GM19452 (cell line): ENCODE data around the gene PCGF1.
A peak's percentile ranks its signal among the peaks of the same experiment; 100 is the strongest.
"Not testable (repeated sequence)": the region's sequence is repeated elsewhere in the genome, so short reads cannot be mapped to it uniquely, and the experiment has no call there.

Source experiments
- ATAC-seq: cut with Tn5 transposase; IDR thresholded peaks from one replicate; pipeline ENCODE4 v1.9.1; 2021; ENCODE audit not compliant: unreplicated experiment

The PCGF1 gene

GRCh38 chr2:74474481-74474880 is 33.0 kb downstream of the PCGF1 start:
- no peak for ATAC-seq

DNA sequence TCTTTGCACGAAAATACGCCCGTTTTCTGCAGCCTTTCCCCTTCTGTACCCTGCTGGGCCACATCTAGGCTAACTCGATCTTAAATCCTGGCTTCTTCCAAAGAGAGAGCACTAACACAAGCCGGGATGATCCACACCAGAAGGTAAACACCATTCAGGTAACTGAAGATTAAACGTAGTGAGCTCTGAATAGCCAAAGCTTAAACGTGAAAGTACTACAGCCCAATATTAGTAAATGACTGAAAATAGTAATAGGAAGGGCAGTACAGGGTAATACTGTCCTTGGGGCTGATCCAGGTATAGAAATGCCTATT is 34.6 kb downstream of the PCGF1 start:
- ATAC-seq, result no peak

DNA sequence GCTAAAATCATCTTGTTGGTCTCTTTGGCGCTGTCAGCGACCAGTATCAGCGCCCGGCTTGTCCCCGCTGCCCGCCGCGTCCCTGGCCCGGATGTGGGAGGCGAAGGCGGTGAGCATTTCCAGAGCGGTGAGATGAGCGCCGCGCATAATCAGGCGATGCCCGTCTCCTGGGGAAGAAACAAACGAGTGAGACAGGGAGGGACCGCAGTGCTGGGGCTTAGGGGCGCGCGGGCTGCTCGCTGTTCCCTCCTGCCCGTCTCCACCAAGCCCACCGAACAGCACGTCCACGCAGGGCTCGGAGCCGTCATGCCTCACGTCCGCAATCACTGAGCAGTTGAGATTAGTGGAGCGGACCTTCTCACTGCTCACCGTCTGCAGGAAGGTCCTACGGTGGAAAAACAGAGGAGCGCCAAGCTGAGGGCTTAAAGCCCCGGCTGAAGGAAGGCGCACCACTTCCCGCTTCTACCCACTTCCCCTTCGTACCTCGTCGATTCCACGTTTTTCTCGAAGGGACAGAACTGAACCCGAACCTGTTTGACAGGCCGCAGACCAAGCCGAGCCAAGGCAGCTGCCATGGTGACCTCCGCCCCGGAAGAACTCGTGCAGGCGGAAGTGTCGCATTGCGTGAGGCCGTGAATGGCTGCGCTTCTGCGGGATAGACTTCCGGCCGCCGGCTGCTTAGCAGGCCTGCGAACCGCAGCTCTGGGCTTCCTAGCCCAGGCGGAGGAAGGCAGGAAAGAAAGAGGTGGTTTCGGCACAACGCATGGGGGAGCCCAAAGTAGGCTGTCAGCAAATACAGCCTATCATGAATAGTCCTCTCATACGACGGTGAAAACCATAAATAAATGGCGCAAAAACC is 35.2 kb downstream of the PCGF1 start, which contains the start of gene MRPL53:
TSS of gene MRPL53 (minus strand) at position 595 of the 859 bp plus-strand sequence. CDS start at position 575, 20 bp downstream.
- peak; percentile 82 for ATAC-seq

DNA sequence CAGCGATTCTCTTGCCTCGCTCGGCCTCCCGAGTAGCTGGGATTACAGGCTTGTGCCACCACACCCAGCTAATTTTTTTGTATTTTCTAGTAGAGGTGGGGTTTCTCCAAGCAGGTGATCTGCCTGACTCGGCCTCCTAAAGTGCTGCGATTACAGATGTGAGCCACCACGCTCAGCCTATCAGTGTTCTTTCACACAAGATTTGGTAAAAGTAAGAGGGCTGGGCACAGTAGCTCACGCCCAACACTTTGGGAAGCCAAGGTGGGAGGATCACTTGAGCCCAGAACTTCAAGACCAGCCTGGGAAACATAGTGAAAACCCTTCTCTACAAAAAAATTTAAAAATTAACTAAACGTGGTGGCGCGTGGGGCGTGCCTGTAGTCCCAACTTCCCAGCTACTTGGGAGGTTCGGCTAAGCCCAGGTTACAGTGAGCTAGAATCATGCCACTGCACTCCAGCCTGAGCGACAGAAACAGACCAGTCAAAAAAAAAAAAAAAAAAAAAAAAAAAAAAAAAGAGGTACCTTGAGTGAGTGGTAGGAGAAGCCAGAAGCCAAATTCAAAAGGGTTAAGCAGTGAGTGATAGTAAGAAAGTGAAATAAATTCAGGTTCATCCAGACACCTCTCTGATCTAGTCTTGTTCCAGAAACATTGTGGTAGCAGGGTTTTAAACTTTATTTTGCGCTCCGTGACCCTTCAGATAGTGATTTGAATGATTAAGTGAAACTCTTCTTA is 36.0 kb downstream of the PCGF1 start:
- no peak for ATAC-seq

DNA sequence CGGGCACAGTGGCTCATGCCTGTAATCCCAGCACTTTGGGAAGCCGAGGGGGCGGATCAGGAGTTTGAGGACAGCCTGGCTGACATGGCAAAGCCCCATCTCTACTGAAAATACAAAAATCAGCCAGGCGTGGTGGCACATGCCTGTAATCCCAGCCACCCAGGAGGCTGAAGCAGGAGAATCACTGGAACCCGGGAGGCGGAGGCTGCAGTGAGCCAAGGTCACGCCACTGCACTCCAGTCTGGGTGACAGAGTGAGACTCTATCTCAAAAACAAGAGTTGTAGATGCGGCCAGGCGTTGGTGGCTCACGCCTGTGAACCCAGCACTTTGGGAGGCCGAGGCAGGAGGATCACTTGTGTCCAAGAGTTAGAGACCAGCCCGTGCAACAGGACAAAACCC is 36.8 kb downstream of the PCGF1 start:
- ATAC-seq, result not testable (repeated sequence)

GRCh38 chr2:74464406-74464805 is 43.1 kb downstream of the PCGF1 start:
- no peak for ATAC-seq

DNA sequence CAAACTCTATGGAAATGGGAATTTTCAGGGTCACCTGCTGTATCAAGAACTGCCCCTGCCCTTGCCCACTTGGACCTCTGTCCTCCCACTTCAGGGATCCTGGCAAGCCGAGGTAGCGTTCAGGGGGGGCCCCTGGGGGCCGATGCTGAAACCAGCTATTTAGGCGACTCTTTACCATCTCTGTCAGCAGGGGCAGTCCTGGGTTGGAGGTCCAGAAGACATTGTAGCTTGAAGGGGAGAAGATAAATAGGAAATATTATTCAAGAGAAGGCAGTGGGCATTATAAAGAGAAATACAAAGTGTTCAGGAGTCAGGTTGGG is 44.7 kb downstream of the PCGF1 start:
- no peak for ATAC-seq

DNA sequence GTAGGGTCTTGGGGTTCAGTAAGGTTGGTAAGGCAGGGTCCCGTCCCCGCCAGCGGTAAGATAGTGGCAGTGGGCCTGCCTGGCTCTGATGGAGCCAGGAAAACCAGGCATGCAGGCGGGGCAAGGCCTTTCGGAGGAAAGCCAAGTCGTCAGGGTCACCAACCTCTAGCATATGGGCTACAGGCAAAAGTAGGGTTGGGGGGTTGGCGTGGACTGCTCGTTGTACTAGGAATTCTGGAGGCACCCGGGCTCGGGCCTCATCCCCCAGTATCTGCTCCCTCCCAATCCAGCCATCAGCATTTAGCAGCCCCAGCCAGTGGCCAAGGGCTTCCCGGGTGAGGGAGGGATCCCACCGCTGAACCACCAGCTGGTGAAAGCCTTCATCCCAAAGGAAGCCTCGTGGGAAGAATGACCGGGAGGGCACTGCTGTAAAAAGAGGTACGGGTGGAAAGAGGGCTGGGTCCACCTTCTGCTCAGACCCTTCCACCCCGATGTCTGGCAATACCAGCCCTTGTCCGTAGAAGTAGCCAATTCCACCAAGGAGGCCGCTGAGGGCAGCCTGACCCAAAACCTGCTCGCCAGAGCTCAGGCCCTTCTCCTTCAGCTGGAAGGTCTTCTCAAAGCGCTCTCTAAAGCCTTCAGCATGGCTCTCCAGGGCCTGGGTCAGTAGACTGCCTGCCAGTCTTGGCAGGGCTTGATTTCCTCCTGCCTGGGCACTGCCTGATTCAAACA is 45.3 kb downstream of the PCGF1 start:
- ATAC-seq, result no peak

DNA sequence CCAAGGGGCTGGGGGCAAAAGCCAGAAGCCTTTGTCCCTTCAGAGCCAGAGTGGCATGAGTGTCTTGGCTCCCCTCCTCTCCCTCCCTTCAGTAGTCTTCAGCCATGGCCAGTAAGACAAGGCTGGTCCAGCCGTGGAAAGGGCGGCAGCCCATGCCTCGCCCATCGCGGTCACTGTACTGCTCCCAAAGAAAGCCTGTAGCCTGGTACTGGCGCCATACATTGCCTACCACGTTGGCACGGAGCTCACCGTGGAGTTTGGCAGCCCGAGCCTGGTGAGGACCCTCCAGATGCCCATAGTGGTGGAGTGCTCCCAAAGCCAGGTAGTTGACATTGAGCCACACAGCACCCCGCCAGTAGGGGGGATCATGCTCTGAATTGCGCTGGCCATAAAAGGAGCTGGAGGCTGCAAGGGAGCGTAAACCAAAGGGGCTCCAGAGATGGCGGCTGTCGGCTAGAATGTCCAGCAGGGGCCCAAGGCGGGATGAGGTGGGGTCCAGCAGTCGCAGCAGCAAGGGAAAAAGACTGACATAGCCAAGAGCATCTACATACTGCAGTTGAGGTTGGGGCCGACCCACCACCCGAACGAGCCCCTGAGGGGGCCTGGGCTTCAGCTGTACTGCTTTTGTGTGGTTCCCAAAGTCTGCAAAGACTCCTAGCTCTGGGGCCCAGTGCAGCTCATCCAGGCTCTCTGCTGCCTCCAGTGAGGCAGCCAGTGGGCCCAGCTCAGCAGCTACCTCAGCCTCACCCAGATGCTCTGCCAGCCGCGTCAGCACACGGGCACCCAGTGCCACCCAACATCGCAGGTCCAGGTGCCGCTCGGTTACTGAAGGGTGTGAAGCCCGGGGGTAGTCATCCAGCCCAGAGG is 46.1 kb downstream of the PCGF1 start:
- no peak for ATAC-seq

DNA sequence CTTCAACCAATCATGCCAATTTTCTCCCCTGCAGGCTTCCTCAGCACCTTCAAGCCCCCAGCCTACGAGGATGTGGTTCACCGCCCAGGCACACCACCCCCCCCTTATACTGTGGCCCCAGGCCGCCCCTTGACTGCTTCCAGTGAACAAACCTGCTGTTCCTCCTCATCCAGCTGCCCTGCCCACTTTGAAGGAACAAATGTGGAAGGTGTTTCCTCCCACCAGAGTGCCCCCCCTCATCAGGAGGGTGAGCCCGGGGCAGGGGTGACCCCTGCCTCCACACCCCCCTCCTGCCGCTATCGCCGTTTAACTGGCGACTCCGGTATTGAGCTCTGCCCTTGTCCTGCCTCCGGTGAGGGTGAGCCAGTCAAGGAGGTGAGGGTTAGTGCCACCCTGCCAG is 47.3 kb downstream of the PCGF1 start:
- ATAC-seq, result not testable (repeated sequence)

GRCh38 chr2:74459503-74460118 is 47.9 kb downstream of the PCGF1 start:
- not testable (repeated sequence) for ATAC-seq

DNA sequence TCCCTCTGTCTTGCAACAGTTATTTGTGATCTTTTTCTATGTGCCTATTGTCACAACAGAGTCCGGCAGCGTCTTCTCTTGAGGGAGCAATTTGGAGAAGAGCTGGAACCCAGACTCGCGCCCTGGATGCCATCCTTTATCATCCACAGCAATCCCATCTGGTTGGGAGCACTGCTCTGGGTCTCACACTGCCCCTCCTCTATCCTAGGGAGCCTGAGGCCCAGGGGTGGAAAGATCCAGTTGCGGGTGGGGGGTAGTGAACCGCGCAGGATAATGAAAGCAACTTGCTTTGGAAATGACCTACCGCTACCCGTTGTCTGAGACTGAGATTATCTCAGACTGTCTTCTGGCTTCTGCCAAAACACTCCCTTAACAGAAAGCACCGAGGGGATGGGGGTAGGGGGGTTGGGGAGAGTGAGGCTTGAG is 48.5 kb downstream of the PCGF1 start:
- ATAC-seq, result no peak

DNA sequence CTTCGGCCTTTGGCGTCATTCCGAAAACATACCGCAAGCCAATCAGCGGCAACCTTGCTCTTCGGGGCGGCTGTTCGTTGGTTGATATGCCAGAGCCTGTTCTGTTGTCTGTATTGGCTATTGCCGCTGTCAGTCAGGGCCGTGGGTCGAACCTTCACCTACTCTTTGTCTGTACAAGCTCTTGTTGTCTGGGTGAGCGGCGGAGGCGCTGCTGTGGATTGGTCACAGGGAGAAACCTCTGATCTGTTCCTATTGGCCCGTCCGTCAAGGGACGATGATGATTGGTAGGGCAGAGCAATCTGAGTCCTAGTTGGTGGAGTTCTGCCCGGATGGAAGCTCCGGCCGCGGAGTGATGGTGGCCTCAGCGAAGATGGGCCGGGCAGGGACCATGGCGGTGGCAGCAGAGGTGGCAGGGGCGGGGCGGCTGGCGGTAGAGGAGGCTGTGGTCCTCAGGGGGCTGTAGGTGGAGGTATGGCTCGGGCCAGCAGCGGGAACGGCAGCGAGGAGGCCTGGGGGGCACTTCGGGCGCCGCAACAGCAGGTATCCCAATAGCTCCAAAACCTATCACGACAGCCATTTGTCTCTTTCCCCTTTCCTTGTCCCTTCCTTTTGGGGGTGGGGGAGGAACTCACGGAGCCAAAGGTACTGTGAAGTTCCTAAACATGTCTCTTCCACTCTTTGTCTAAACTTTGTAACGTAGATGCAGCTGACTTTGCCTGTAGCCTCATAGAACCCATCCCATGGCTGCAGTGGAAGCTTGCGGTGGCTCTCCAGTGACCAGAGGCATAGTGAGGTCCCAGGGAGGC is 49.2 kb downstream of the PCGF1 start, which contains the start of gene WBP1:
TSS of gene WBP1 (plus strand) at position 307 of the 806 bp plus-strand sequence. CDS start at position 472, 165 bp downstream.
- ATAC-seq, result peak; percentile 79

- peak; percentile 28 for ATAC-seq
These were observed 49.9 kb downstream of the PCGF1 start for GRCh38 chr2:74457549-74458131.

GRCh38 chr2:74457129-74457548 is 50.4 kb downstream of the PCGF1 start:
- no peak for ATAC-seq
